ENCODE results near the gene RAB25. TPM values are rescaled to one million over a fixed set of nuclear protein-coding genes. Genes with fewer than 3 reads are reported as not detected.

The RAB25 gene
- total RNA-seq, 1 donor from 2014 or later, result 0.38 TPM

DNA sequence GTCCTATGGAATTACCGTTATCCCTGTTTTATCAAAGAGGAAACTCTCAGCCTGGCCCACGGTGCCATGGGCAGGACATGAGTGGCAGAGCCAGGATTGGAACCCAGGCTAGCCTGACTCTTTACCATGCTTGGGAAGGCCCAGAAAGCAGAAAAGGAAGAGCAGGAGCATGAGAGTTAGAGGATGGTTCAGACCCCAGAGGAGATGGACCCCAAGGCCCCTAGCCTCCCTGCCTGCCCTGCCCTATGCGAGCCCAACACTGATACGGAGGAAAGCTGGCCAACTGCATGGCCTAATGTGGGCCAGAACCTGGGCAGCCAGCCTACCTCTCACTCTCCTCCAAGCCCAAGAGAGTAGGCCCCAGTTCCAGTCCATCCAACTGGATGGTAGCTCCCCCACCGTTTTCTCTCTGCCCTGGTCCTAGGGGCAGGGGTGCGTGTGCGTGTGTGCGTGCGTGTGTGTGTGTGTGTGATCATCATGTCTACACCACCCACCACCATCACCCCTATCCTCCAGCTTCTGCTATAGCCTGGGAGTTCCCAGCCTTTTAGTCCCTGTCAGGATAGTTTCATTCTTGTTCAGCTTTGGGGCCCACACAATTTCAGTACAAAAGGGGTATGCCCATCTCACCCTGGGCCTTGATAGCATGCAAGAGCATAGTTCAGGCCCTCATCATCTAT lies 36.7 kb downstream of the RAB25 start:
- peak overlapping the region; percentile 99 for H3K27ac Mint-ChIP-seq
- no peak for ATAC-seq (ENCODE audit: low read depth)
- H3K27me3 Mint-ChIP-seq, result no peaks in the 10 kb centered on the region

GRCh38 chr1:156098784-156099183 lies 37.8 kb downstream of the RAB25 start:
- Mint-ChIP-seq H3K9me3 (no peaks in the 10 kb centered on the region), H3K36me3 (ENCODE audit: low read depth) (no peaks in the 10 kb centered on the region), H3K4me3 (no peak overlapping the region), H3K4me1 (peaks cover 46% of the 10 kb centered on the region), H3K27me3 (no peaks in the 10 kb centered on the region), H3K27ac (peak overlapping the region; percentile 99)
- intact Hi-C loops (cut with micrococcal nuclease), result loop anchor here (5.0 kb wide), 1 partner anchor 114 kb away; the partner anchor contains the start of gene PMF1
- TF ChIP-seq, protein P1, sequence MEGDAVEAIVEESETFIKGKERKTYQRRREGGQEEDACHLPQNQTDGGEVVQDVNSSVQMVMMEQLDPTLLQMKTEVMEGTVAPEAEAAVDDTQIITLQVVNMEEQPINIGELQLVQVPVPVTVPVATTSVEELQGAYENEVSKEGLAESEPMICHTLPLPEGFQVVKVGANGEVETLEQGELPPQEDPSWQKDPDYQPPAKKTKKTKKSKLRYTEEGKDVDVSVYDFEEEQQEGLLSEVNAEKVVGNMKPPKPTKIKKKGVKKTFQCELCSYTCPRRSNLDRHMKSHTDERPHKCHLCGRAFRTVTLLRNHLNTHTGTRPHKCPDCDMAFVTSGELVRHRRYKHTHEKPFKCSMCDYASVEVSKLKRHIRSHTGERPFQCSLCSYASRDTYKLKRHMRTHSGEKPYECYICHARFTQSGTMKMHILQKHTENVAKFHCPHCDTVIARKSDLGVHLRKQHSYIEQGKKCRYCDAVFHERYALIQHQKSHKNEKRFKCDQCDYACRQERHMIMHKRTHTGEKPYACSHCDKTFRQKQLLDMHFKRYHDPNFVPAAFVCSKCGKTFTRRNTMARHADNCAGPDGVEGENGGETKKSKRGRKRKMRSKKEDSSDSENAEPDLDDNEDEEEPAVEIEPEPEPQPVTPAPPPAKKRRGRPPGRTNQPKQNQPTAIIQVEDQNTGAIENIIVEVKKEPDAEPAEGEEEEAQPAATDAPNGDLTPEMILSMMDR (IDR thresholded peaks at IDR 0.05), result no peak
- CTCF ChIA-PET, result interaction anchor here (1.3 to 13.7 kb wide), 2 partner anchors 24 to 32 kb away, joined by 4 to 422 read pairs; no protein-coding TSS in a partner anchor
- no peak for DNase-seq
- no peak for ATAC-seq (ENCODE audit: low read depth)
- POLR2A ChIA-PET, result interaction anchor here (3.4 to 7.8 kb wide), 3 partner anchors 9 to 29 kb away, joined by 61 to 154 read pairs (median 78); partner anchors contain the start of gene LMNA

More for the DNA sequence above, 36.7 kb downstream of the RAB25 start:
- TF ChIP-seq, protein P1 (IDR thresholded peaks at IDR 0.05), result no peak
- peak overlapping the region; percentile 75 for H3K4me3 Mint-ChIP-seq
- H3K4me1 Mint-ChIP-seq, result peaks cover 36% of the 10 kb centered on the region
- H3K36me3 Mint-ChIP-seq (ENCODE audit: low read depth), result no peaks in the 10 kb centered on the region
- ChIA-PET CTCF (interaction anchor here (0.9 to 13.7 kb wide), 10 partner anchors 9 to 128 kb away, joined by 3 to 422 read pairs (median 14); partner anchors contain the start of gene LMNA), POLR2A (interaction anchor here (0.8 to 7.8 kb wide), 11 partner anchors 10 to 185 kb away, joined by 3 to 154 read pairs (median 5); partner anchors contain the start of genes LMNA, PMF1 and SMG5)
- no peaks in the 10 kb centered on the region for H3K9me3 Mint-ChIP-seq
- DNase-seq, result peak; percentile 45
- intact Hi-C loops (cut with micrococcal nuclease), result loop anchor here (1.0 to 5.0 kb wide), 4 partner anchors 9 to 115 kb away; partner anchors contain the start of genes LMNA and PMF1

GRCh38 chr1:156099282-156099681 lies 38.3 kb downstream of the RAB25 start:
- no peak for ATAC-seq (ENCODE audit: low read depth)
- no peak overlapping the region for H3K27ac Mint-ChIP-seq
- peaks cover 51% of the 10 kb centered on the region for H3K4me1 Mint-ChIP-seq
- H3K27me3 Mint-ChIP-seq, result no peaks in the 10 kb centered on the region
- H3K9me3 Mint-ChIP-seq, result no peaks in the 10 kb centered on the region
- H3K4me3 Mint-ChIP-seq, result no peak overlapping the region
- POLR2A ChIA-PET, result interaction anchor here (5.8 to 7.8 kb wide), 2 partner anchors 15 to 29 kb away, joined by 78 to 154 read pairs; partner anchors contain the start of gene LMNA
- CTCF ChIA-PET, result interaction anchor here (1.3 to 13.7 kb wide), 2 partner anchors 23 to 31 kb away, joined by 4 to 422 read pairs; no protein-coding TSS in a partner anchor
- no peaks in the 10 kb centered on the region for H3K36me3 Mint-ChIP-seq (ENCODE audit: low read depth)
- intact Hi-C loops (cut with micrococcal nuclease), result loop anchor here (5.0 kb wide), 1 partner anchor 113 kb away; the partner anchor contains the start of gene PMF1
- DNase-seq, result no peak
- TF ChIP-seq, protein P1 (IDR thresholded peaks at IDR 0.05), result no peak

- CTCF ChIA-PET, result interaction anchor here (1.0 to 13.7 kb wide), 2 partner anchors 10 to 30 kb away, joined by 3 to 422 read pairs; no protein-coding TSS in a partner anchor
- no peak overlapping the region for H3K27ac Mint-ChIP-seq
- TF ChIP-seq, protein P1 (IDR thresholded peaks at IDR 0.05), result no peak
- POLR2A ChIA-PET, result interaction anchor here (7.8 kb wide), 1 partner anchor 14 kb away, joined by 78 read pairs; the partner anchor contains the start of gene LMNA
- no peaks in the 10 kb centered on the region for H3K9me3 Mint-ChIP-seq
- peaks cover 60% of the 10 kb centered on the region for H3K4me1 Mint-ChIP-seq
- intact Hi-C loops (cut with micrococcal nuclease), result no loop called here
- no peak overlapping the region for H3K4me3 Mint-ChIP-seq
- ATAC-seq (ENCODE audit: low read depth) (no peak), DNase-seq (no peak)
- no peaks in the 10 kb centered on the region for H3K36me3 Mint-ChIP-seq (ENCODE audit: low read depth)
- H3K27me3 Mint-ChIP-seq, result no peaks in the 10 kb centered on the region
These were observed 39.4 kb downstream of the RAB25 start for GRCh38 chr1:156100205-156100995.

Data from activated B cell treated with CpG ODN at 0.5 μM for 24 hours (primary cell).